G401.6 (cell line): ENCODE results near the gene KRTAP10-1.
"Not testable (repeated sequence)": the region's sequence is repeated elsewhere in the genome, so short reads cannot be mapped to it uniquely, and the experiment has no call there.

Source experiments
- FAIRE-seq: peaks from 2 replicates; lab custom pipeline; 2012; peaks lifted over from hg19 to GRCh38; lab: Jason Lieb, UNC

The KRTAP10-1 gene

DNA sequence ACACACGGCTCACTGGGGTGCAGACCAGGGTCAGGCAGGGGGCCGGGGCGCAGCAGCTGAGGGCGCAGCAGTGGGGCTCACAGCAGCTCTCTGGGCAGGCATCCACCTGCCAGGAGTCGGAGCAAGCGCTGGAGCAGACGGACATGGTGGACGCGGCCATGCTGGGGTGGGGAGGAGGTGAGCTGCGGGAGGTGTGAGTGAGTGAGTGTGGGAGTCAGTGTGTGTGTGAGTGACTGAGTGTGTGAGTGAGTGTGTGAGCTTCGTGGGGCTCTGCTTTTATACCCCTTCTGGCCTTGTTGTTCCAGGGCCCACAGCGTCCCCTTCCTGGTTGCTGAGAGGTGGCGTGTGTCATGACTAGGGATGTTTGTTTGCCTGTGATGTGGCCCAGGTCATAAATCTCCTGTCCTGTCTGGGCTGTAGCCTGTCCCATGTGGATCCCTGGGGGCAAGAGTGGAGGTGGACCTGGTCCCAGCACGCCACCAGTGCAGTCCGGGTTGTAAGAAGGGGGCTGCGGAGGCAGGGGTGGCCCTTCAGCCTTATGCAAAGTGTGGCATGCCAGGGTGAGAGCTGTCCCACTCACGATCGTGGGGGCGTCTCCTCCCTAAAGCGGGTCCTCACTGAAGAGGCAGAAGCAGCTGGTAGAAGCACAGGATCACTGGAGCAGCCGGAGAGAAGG, at the start of gene KRTAP10-1:
Gene KRTAP10-1 (minus strand): TSS at position 205 of the 676 bp plus-strand sequence. CDS start 45 bp downstream, at position 160.
- FAIRE-seq: no peak

GRCh38 chr21:44589094-44589493, 49.1 kb upstream of the KRTAP10-1 start:
- no peak for FAIRE-seq

GRCh38 chr21:44585892-44586291, 45.9 kb upstream of the KRTAP10-1 start:
- no peak for FAIRE-seq

DNA sequence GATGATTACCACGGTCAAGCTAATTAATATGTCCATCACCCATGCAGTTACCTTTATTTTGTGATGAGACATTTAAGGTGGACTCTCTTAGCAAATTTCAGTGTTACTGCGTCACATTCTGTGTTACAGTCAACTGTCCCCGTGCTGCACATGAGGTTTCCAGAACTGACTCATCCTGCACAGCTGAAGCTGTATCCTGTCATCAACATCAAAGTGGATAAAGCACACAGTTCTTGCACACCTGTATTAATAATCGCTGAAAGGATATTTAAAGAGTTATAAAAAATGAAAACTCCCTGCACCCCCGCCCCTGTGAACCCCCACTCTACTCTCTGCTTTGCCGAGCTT, 43.8 kb upstream of the KRTAP10-1 start:
- FAIRE-seq: no peak

DNA sequence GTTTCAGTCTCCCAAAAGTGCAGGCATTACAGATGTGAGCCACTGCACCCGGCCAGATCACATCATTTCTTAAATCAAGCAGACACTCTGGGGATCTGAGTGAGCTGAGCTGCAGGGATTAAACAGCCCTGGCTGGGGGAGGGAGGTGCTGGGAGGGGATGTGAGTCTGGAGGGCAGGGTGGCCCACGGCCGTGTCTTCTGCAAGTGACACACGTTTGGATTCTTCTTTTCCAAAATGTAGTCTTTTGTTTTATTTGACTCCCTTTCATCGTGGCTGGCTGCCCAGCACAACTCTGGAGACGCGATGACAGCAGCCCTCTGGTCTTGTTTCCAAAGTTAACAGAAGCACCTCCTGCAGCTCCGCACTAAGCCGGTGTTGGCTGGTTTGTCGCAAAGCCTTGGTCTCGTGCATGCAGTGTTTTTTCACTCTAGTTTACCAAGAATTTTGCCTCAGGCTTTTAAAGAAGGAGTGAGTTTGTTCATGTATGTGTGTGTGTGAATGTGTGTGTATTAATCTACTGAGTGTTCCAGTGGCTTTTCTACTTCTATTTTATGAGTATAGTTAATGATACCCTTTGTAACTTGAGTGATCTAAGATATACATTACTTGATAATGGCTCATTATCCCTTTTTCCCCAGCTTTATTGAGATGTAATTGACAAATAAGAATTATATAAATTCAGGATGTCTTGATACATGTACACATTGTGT, 43.2 kb upstream of the KRTAP10-1 start:
- no peak for FAIRE-seq

DNA sequence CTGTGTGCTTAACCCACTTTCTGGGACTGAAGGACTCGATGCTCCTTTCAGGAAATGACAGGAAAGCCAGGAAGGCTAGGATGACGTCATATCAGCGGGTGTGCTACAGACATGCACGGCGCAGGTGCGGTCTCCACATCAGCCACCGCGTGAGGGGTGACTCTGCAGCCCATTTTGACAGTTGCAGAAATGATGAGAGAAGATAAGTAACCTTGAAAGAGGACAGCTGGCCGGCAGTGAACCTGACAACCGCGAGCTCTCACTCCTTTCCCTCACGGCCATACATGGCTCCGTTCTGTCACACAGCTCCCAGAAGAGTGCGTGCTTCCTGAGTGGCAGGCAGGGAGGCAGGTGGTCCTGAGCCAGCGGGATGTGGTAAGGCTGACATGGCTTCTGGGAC, 42.1 kb upstream of the KRTAP10-1 start:
- no peak for FAIRE-seq

DNA sequence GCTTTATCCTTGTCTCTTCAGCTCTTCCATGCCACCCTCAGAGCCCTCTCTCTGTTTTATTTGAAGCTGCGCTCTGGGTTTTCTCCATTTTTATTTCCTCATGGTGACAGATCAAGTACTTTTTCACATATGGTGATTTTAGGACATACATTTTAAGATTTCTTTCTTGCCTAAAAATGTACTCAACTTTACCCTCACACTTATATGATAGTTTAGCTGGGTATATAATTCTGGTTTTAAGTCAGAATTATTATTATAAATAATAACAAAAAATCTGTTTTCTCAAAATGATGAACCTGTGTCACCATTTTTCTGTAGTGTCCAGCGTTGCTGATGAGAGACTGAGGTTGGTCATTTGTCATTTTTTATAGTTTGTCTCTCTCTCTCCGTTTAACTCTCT, 41.2 kb upstream of the KRTAP10-1 start:
- FAIRE-seq: no peak

DNA sequence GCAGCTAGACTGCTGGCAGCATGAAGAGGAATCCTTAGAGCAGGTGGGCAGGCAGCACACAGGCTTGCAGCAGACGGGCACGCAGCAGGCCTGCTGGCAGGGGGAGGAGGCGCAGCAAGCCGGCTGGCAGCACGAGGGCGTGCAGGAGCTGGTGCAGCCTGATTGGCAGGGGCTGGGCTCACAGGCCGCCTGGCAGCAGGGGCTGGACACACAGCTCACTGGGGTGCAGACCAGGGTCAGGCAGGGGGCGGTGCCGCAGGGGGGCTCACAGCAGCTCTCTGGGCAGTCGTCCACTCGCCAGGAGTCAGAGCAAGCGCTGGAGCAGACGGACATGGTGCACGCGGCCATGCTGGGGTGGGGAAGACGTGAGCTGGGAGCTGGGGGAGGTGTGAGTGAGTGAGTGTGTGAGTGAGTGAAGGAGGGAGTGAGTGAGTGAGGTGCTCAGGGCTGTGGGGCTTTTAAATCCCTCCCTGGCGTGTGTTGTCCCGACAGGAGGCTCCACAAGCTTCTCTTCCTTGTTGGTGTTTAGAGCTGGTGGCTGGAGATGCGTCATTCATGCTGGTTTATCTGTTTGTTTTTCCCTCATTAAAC, 40.3 kb upstream of the KRTAP10-1 start, which contains the start of gene KRTAP10-5:
Gene KRTAP10-5 (minus strand): TSS at position 374 of the 591 bp plus-strand sequence. CDS start 26 bp downstream, at position 348.
- not testable (repeated sequence) for FAIRE-seq

DNA sequence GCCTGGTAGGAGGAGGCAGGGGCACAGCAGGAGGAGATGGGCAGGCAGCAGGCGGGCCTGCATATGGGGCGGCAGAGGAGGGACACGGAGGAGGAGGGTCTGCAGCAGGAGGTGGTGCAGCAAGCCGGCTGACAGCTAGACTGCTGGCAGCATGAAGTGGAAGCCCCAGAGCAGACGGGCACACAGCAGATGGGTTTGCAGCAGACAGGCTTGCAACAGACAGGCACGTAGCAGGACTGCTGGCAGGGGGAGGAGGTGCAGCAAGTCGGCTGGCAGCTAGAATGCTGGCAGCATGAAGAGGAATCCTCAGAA, 39.8 kb upstream of the KRTAP10-1 start:
- FAIRE-seq: no peak

GRCh38 chr21:44579056-44579832, 39.2 kb upstream of the KRTAP10-1 start:
- no peak for FAIRE-seq

- FAIRE-seq: no peak
These were observed 38.5 kb upstream of the KRTAP10-1 start for GRCh38 chr21:44578371-44579055.

DNA sequence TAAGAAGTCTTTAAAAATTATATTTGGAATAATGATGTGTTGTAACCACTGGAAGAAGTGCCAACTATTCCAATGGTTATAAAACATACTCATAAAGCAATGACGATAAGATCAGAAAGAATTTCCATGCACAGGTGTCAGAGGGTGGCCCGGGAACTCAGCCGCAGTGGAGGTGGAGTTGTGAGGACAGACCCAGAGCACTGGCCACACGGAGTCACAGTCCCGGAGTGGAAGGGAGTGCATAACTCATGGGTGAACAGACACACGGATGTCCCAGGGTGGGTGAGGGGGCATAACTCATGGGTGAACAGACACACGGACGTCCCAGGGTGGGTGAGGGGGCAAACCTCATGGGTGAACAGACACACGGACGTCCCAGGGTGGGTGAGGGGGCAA, 36.0 kb upstream of the KRTAP10-1 start:
- FAIRE-seq: no peak

DNA sequence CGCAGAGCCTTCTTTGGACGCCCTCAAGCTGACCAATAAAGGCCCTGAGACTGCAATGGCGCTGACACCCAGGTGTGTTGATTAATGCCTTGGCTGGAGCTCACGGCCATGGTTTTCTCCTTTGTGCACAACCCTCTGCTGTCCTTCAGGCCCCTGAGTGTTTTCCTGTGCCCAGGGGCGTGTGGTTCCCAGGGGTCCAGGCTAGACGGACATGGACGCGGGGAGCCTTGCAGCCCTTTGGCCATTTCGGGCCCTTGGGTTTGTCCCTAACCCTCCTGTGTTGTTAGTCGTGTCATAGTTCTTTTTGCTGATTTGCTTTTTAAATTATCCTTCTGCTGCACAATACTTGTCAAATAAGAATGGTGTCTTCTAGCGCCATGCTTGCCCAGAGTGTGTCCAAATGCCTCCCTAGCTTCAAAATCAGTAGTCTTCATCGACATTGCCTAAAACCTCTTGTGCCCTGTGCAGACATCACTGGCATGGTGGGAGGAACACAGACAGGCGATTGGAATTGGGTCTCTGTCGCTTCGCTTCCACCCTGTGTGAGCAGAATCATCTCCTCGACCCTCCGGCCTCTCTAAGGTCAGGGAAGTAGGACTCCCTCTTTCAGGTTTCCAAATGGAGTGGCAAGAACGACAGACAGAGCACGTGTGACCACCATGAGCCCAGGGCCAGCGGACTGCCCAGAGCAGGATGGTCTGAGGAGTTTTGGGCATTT, 35.5 kb upstream of the KRTAP10-1 start:
- FAIRE-seq: no peak

GRCh38 chr21:44574457-44575306, 34.7 kb upstream of the KRTAP10-1 start:
- FAIRE-seq: no peak

GRCh38 chr21:44573630-44574456, 33.8 kb upstream of the KRTAP10-1 start, which contains the start of gene KRTAP10-4:
Gene KRTAP10-4 (plus strand): TSS chr21:44573729. CDS start chr21:44573759, 30 bp downstream.
- not testable (repeated sequence) for FAIRE-seq

DNA sequence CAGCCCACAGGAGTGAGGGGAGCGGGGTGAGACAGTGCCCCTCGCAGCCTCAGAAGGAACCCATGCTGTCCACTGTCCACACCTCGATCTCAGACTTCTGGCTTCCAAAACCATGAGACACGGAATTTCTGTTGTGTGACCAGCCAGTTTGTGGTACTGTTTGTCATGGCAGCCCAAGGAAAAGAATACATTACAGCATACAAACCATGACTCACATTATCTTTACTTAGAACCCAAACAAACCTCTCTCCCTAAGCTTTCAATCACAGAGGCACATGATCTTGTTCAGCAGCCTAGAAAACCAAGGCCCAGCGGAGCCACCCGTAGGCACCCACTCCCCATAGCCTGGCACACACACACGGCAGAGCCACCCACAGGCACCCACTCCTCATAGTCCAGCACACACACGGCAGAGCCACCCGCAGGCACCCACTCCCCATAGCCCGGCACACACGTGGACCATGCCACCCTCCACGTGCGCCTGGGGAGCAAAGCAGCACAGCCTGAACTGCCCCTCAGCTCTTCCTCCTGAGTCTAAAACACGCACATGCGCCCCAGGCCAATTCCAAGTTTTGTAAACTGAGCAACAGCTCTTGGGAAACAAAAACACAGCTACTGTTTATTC, 33.1 kb upstream of the KRTAP10-1 start:
- no peak for FAIRE-seq

- no peak for FAIRE-seq
These were observed 32.1 kb upstream of the KRTAP10-1 start for GRCh38 chr21:44571844-44572782.

GRCh38 chr21:44571296-44571695, 31.3 kb upstream of the KRTAP10-1 start:
- FAIRE-seq: no peak
